Measurements from ENCODE around the gene EDRF1.

EDRF1 gene

DNA sequence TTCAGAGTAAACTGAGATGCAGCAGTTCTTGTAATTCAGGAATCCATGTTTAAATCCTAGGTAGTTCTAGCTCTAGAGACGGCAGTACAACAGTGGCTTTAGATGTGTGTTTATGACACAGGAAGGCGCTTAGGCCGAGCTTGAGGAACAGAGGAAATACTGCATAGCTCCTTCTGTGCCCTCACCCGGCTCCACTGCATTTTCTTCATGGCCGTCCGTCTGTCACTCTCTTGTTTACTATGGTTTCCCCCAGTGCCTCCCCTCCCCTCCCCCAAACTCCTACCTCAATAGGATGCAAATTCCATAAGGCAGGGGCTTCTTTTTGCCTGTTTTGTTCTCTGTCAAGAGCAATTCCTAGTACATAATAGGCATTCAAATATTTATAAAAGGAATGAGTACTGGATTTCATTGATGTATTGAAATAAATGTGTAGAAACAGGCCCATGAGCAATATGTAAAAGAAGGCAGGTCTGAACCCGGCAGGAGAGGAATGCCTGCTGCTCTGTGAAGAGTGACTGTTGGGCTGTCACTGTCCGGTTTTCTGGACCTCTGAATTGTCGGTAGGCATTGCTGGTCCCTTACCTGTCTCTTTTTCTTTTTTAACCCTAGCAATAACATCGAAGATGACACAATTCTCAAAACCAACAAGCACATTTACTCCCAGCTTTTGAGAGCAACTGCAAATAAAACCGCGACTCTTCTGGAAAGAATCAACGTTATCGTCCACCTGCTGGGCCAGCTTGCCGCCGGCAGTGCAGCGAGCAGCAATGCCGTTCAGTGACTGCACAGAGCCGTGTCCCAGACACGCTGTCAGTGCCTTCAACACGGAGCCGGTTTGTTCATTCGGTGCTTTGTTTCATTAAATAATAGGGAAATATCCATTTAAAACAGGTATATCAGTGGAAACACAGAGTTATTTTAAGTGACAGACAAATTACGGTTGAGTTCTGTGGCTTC, 43.5 kb downstream of the EDRF1 start:
- no peak overlapping the region for H3K4me3 ChIP-seq (ENCODE audit: low read depth, low read length)
- TF ChIP-seq, protein P1, sequence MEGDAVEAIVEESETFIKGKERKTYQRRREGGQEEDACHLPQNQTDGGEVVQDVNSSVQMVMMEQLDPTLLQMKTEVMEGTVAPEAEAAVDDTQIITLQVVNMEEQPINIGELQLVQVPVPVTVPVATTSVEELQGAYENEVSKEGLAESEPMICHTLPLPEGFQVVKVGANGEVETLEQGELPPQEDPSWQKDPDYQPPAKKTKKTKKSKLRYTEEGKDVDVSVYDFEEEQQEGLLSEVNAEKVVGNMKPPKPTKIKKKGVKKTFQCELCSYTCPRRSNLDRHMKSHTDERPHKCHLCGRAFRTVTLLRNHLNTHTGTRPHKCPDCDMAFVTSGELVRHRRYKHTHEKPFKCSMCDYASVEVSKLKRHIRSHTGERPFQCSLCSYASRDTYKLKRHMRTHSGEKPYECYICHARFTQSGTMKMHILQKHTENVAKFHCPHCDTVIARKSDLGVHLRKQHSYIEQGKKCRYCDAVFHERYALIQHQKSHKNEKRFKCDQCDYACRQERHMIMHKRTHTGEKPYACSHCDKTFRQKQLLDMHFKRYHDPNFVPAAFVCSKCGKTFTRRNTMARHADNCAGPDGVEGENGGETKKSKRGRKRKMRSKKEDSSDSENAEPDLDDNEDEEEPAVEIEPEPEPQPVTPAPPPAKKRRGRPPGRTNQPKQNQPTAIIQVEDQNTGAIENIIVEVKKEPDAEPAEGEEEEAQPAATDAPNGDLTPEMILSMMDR (IDR thresholded peaks at IDR 0.05; ENCODE audit: low read depth, low read length) = no peak
- in situ Hi-C loops (cut with HindIII; ENCODE audit: low sequenced_read_pairs) = no loop called here
- DNase-seq (ENCODE audit: low read depth, low spot score) = no peak

- TF ChIP-seq, protein P1 (IDR thresholded peaks at IDR 0.05; ENCODE audit: low read depth, low read length) = no peak
- no peak for DNase-seq (ENCODE audit: low read depth, low spot score)
- in situ Hi-C loops (cut with HindIII; ENCODE audit: low sequenced_read_pairs) = no loop called here
- H3K4me3 ChIP-seq (ENCODE audit: low read depth, low read length) = no peak overlapping the region
Observed at GRCh38 chr10:125765835-125766234, 46.3 kb downstream of the EDRF1 start.

DNA sequence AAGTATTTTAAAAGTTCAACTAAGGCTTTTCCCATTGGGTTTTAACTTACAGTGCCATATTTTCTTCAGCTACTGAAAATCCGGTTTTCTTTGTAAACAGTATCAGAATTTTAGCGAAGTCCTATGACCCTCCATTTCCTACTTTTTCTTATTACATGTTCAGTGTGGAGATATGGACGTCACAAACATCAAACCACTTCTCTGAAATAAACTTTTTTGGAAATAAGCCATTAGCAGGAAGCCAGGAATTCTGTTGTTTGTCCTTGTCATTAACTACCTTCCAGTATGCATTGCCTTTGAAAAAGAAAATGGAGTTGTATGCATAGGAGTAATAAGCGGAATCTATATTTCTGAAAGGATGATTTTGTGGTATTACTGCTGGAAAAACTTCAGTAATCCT, 47.0 kb downstream of the EDRF1 start:
- TF ChIP-seq, protein P1 (IDR thresholded peaks at IDR 0.05; ENCODE audit: low read depth, low read length) = no peak
- in situ Hi-C loops (cut with HindIII; ENCODE audit: low sequenced_read_pairs) = no loop called here

GRCh38 chr10:125768219-125768855, 48.8 kb downstream of the EDRF1 start:
- no peak overlapping the region for H3K4me3 ChIP-seq (ENCODE audit: low read depth, low read length)
- DNase-seq (ENCODE audit: low read depth, low spot score) = peak; percentile 15
- in situ Hi-C loops (cut with HindIII; ENCODE audit: low sequenced_read_pairs) = no loop called here
- TF ChIP-seq, protein P1 (IDR thresholded peaks at IDR 0.05; ENCODE audit: low read depth, low read length) = no peak

More for the DNA sequence above, 47.0 kb downstream of the EDRF1 start:
- H3K4me3 ChIP-seq (ENCODE audit: low read depth, low read length) = no peak overlapping the region
- no peak for DNase-seq (ENCODE audit: low read depth, low spot score)

GRCh38 chr10:125769175-125769574, 49.7 kb downstream of the EDRF1 start:
- TF ChIP-seq, protein P1 (IDR thresholded peaks at IDR 0.05; ENCODE audit: low read depth, low read length) = no peak
- no peak for DNase-seq (ENCODE audit: low read depth, low spot score)
- H3K4me3 ChIP-seq (ENCODE audit: low read depth, low read length) = no peak overlapping the region
- in situ Hi-C loops (cut with HindIII; ENCODE audit: low sequenced_read_pairs) = no loop called here

DNA sequence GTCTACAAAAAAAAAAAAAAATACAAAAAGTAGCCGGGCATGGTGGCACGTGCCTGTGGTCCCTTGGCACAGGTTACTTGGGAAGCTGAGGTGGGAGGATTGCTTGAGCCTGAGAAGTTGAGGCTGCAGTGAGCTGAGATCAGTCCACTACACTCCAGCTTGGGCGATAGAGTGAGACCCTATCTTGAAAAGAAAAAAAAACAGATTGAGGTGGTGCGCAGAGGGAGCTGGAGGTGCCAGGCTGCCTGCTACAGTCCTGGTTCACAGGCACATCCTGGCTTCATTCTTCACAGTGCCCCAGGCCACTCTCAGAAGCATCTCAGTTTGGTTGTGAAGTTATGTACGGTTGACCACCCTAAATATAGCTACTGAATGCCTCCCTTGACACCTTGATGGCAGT, 51.3 kb downstream of the EDRF1 start:
- DNase-seq (ENCODE audit: low read depth, low spot score) = no peak
- in situ Hi-C loops (cut with HindIII; ENCODE audit: low sequenced_read_pairs) = no loop called here
- no peak overlapping the region for H3K4me3 ChIP-seq (ENCODE audit: low read depth, low read length)
- TF ChIP-seq, protein P1 (IDR thresholded peaks at IDR 0.05; ENCODE audit: low read depth, low read length) = no peak

Measured in astrocyte of the spinal cord (primary cell).